ENCODE results near the gene PSG1. TPM values are rescaled to one million over a fixed set of nuclear protein-coding genes. Genes with fewer than 3 reads are reported as not detected.
"Not testable (repeated sequence)": the region's sequence is repeated elsewhere in the genome, so short reads cannot be mapped to it uniquely, and the experiment has no call there.

Gene PSG1
- total RNA-seq: 3.9 and 11.2 TPM in 2 replicates

GRCh38 chr19:42879613-42880012, at the start of gene PSG1:
Gene PSG1 (minus strand): TSS chr19:42879713. CDS start chr19:42879581, 132 bp downstream.
- no peak for TF ChIP-seq CTCF (IDR thresholded peaks at IDR 0.05; ENCODE audit: insufficient read depth, low read depth, low read length)
- H3K4me3 ChIP-seq (ENCODE audit: low read depth, low read length): no peak within 1 kb of the TSS
- no peak for DNase-seq (ENCODE audit: low read depth)

- H3K4me3 ChIP-seq (ENCODE audit: low read depth, low read length): no peak overlapping the region
- no peak for DNase-seq (ENCODE audit: low read depth)
- no peak for TF ChIP-seq CTCF (IDR thresholded peaks at IDR 0.05; ENCODE audit: insufficient read depth, low read depth, low read length)
These were observed 49.4 kb upstream of the PSG1 start for GRCh38 chr19:42928896-42929295.

- no peak for TF ChIP-seq CTCF (IDR thresholded peaks at IDR 0.05; ENCODE audit: insufficient read depth, low read depth, low read length)
- no peak for DNase-seq (ENCODE audit: low read depth)
- no peak overlapping the region for H3K4me3 ChIP-seq (ENCODE audit: low read depth, low read length)
These were observed 47.3 kb upstream of the PSG1 start for GRCh38 chr19:42926781-42927180.

GRCh38 chr19:42923106-42923505, 43.6 kb upstream of the PSG1 start:
- peak; percentile 69 for DNase-seq (ENCODE audit: low read depth)
- not testable (repeated sequence) for H3K4me3 ChIP-seq (ENCODE audit: low read depth, low read length)
- peak; percentile 78 for TF ChIP-seq CTCF (IDR thresholded peaks at IDR 0.05; ENCODE audit: insufficient read depth, low read depth, low read length)

- not testable (repeated sequence) for H3K4me3 ChIP-seq (ENCODE audit: low read depth, low read length); DNase-seq (ENCODE audit: low read depth)
These were observed 41.5 kb upstream of the PSG1 start for GRCh38 chr19:42920971-42921370.

- no peak overlapping the region for H3K4me3 ChIP-seq (ENCODE audit: low read depth, low read length)
- no peak for DNase-seq (ENCODE audit: low read depth)
- TF ChIP-seq CTCF (IDR thresholded peaks at IDR 0.05; ENCODE audit: insufficient read depth, low read depth, low read length): no peak
These were observed 40.2 kb upstream of the PSG1 start for GRCh38 chr19:42919757-42920079.

- not testable (repeated sequence) for H3K4me3 ChIP-seq (ENCODE audit: low read depth, low read length); DNase-seq (ENCODE audit: low read depth)
- peak; percentile 52 for TF ChIP-seq CTCF (IDR thresholded peaks at IDR 0.05; ENCODE audit: insufficient read depth, low read depth, low read length)
These were observed 39.7 kb upstream of the PSG1 start for GRCh38 chr19:42919070-42919756.

- not testable (repeated sequence) for DNase-seq (ENCODE audit: low read depth); H3K4me3 ChIP-seq (ENCODE audit: low read depth, low read length)
These were observed 39.0 kb upstream of the PSG1 start for GRCh38 chr19:42918377-42919069.

- not testable (repeated sequence) for DNase-seq (ENCODE audit: low read depth); H3K4me3 ChIP-seq (ENCODE audit: low read depth, low read length)
These were observed 38.1 kb upstream of the PSG1 start, which contains the start of gene PSG6 for GRCh38 chr19:42917634-42918033. Gene PSG6 (minus strand): TSS chr19:42917894. CDS start chr19:42917792, 102 bp downstream.

GRCh38 chr19:42916931-42917330, 37.4 kb upstream of the PSG1 start:
- H3K4me3 ChIP-seq (ENCODE audit: low read depth, low read length); DNase-seq (ENCODE audit: low read depth): not testable (repeated sequence)

- DNase-seq (ENCODE audit: low read depth); H3K4me3 ChIP-seq (ENCODE audit: low read depth, low read length): not testable (repeated sequence)
These were observed 34.0 kb upstream of the PSG1 start for GRCh38 chr19:42913516-42913915.

Measured in fibroblast of villous mesenchyme (primary cell).